Keratinocyte (primary cell): ENCODE measurements around the gene LPAR1. TPM values are rescaled to one million over a fixed set of nuclear protein-coding genes. Genes with fewer than 3 reads are reported as not detected.

Experiments
- DNase-seq: peaks from one replicate; pipeline ENCODE4 v3.0.0-alpha.2; 2011; ENCODE audit warnings: low read depth, missing footprints, low spot score
- FAIRE-seq: peaks from 2 replicates; lab custom pipeline; 2011; peaks lifted over from hg19 to GRCh38; lab: Jason Lieb, UNC
- H2AFZ ChIP-seq: 2 replicates; pipeline ENCODE4 v1.6.0; 2012; ENCODE audit warnings: low read length, control low read depth, inconsistent platforms; ENCODE audit not compliant: control insufficient read depth
- H3K27ac ChIP-seq: 2 replicates; pipeline ENCODE4 v1.5.1; 2011; ENCODE audit warnings: low read length; ENCODE audit not compliant: control insufficient read depth, insufficient read depth
- H3K27me3 ChIP-seq: 3 replicates; pipeline ENCODE4 v1.6.0; 2011; ENCODE audit warnings: low read length; ENCODE audit not compliant: control insufficient read depth, insufficient read depth; ENCODE audit errors: extremely low read depth
- H3K36me3 ChIP-seq, 2 experiments: 2 replicates in 1 of 2; 3 replicates in 1 of 2; pipeline ENCODE4 v1.5.1; 2011; ENCODE audit warnings: low read length in 2 of 2, mild to moderate bottlenecking in 1 of 2; ENCODE audit not compliant: control insufficient read depth in 2 of 2, insufficient read depth in 2 of 2; ENCODE audit errors: extremely low read depth in 1 of 2
- H3K4me1 ChIP-seq: 3 replicates; pipeline ENCODE4 v1.5.1; 2011; ENCODE audit warnings: low read length; ENCODE audit not compliant: control insufficient read depth, insufficient read depth; ENCODE audit errors: extremely low read depth
- H3K4me2 ChIP-seq: 3 replicates; pipeline ENCODE4 v1.6.0; 2011; ENCODE audit warnings: low read depth, low read length; ENCODE audit not compliant: control insufficient read depth, insufficient read depth; ENCODE audit errors: extremely low read depth
- H3K4me3 ChIP-seq, 3 experiments: fragments of 200-600 bp in 1 of 3; sonication (generic) in 1 of 3; 2 replicates in 2 of 3; 3 replicates in 1 of 3; pipeline ENCODE4 v1.5.1; 2011 to 2016; ENCODE audit warnings: low read length in 3 of 3, mild to moderate bottlenecking in 3 of 3, control low read depth in 2 of 3, inconsistent platforms in 1 of 3, low read depth in 1 of 3, mixed read lengths in 1 of 3, mixed run types in 1 of 3, moderate library complexity in 1 of 3; ENCODE audit not compliant: control insufficient read depth in 2 of 3, insufficient read depth in 2 of 3; ENCODE audit errors: extremely low read depth in 1 of 3
- H3K79me2 ChIP-seq: 2 replicates; pipeline ENCODE4 v1.6.0; 2012; ENCODE audit warnings: low read length; ENCODE audit not compliant: control insufficient read depth, insufficient read depth
- H3K9ac ChIP-seq: 3 replicates; pipeline ENCODE4 v1.6.0; 2011; ENCODE audit warnings: low read length; ENCODE audit not compliant: control insufficient read depth, insufficient read depth; ENCODE audit errors: extremely low read depth
- H3K9me1 ChIP-seq: 3 replicates; pipeline ENCODE4 v1.6.0; 2011; ENCODE audit warnings: low read length; ENCODE audit not compliant: control insufficient read depth, insufficient read depth; ENCODE audit errors: extremely low read depth
- H3K9me3 ChIP-seq: 2 replicates; pipeline ENCODE4 v1.5.1; 2012; ENCODE audit warnings: low read depth, low read length; ENCODE audit not compliant: control insufficient read depth
- H4K20me1 ChIP-seq: 3 replicates; pipeline ENCODE4 v1.6.0; 2011; ENCODE audit warnings: low read length; ENCODE audit not compliant: control insufficient read depth, insufficient read depth; ENCODE audit errors: extremely low read depth
- CTCF ChIP-seq, 3 experiments: IDR thresholded peaks in 1 of 3; conservative IDR thresholded peaks in 1 of 3; optimal IDR thresholded peaks in 1 of 3; 2 replicates in 2 of 3; 3 replicates in 1 of 3; pipeline versions ENCODE3 to v1.5.1; 2011; ENCODE audit warnings: low read length in 3 of 3, mild to moderate bottlenecking in 3 of 3, moderate library complexity in 2 of 3, control low read depth in 1 of 3, inconsistent platforms in 1 of 3; ENCODE audit not compliant: insufficient read depth in 2 of 3; ENCODE audit errors: extremely low read depth in 1 of 3
- EZH2 ChIP-seq: IDR thresholded peaks from one replicate; pipeline ENCODE4 v1.6.1; 2012; ENCODE audit warnings: inconsistent platforms, mild to moderate bottlenecking, low read length, moderate library complexity
- dilution Hi-C: fragments of 300-500 bp; cut with MboI; formaldehyde crosslinking; loops from one replicate; pipeline ENCODE4 v1.7.0; 2020; ENCODE audit warnings: low sequenced_read_pairs; ENCODE audit not compliant: extremely low pct_ligation_motif_present
- polyA plus RNA-seq, 5 experiments: library from polyadenylated mRNA; depleted of rRNA in 3 of 5; stranded (reverse) in 3 of 5; stranded (forward) in 1 of 5; unstranded in 1 of 5; fragments of >200 nt; gene quantifications; 1 replicate in 1 of 5; 2 replicates in 3 of 5; 3 replicates in 1 of 5; pipeline versions ENCODE4 v1.2.1 to v1.2.3, GENCODE V29; 2011 to 2012; ENCODE audit warnings: missing spikeins in 2 of 5, low read depth in 1 of 5, low replicate concordance in 1 of 5

LPAR1 gene
- polyA plus RNA-seq, 1 donor (not counting 4 experiments of a cell fraction or from before 2014, with no cell fraction given) = 43.2 TPM

GRCh38 chr9:110877374-110877773 is 160.9 kb downstream of the LPAR1 start:
- dilution Hi-C loops = loop anchor here (25.0 kb wide), 1 partner anchor 90 kb away; no protein-coding TSS in a partner anchor
- Histone ChIP-seq H3K9me3 (no peaks in the 10 kb centered on the region), H3K27me3 (no peaks in the 10 kb centered on the region), H3K27ac (no peak overlapping the region), H3K36me3 (peaks cover 2 to 11% of the 10 kb centered on the region in 2 experiments), H2AFZ (no peak overlapping the region), H3K4me3 (no peak overlapping the region), H3K4me2 (no peak overlapping the region), H3K79me2 (no peaks in the 10 kb centered on the region), H4K20me1 (no peaks in the 10 kb centered on the region), H3K9me1 (no peaks in the 10 kb centered on the region), H3K9ac (no peak overlapping the region), H3K4me1 (no peaks in the 10 kb centered on the region)
- FAIRE-seq (no peak), DNase-seq (no peak)
- TF ChIP-seq CTCF (optimal IDR thresholded peaks at IDR 0.05 in 1 of 3, IDR thresholded peaks at IDR 0.05 in 1 of 3, conservative IDR thresholded peaks at IDR 0.05 in 1 of 3; ENCODE audit: extremely low read depth in 1 of 3, insufficient read depth in 2 of 3, low read length in 3 of 3) = no peak
- no peak for TF ChIP-seq EZH2

GRCh38 chr9:110876929-110877328 is 161.3 kb downstream of the LPAR1 start:
- Histone ChIP-seq H3K27me3 (no peaks in the 10 kb centered on the region), H2AFZ (no peak overlapping the region), H3K27ac (no peak overlapping the region), H3K4me3 (no peak overlapping the region), H3K4me1 (no peaks in the 10 kb centered on the region), H3K9me1 (no peaks in the 10 kb centered on the region), H3K9me3 (no peaks in the 10 kb centered on the region), H3K79me2 (no peaks in the 10 kb centered on the region), H3K9ac (no peak overlapping the region), H3K4me2 (no peak overlapping the region), H3K36me3 (peaks cover 2 to 11% of the 10 kb centered on the region in 2 experiments), H4K20me1 (no peaks in the 10 kb centered on the region)
- FAIRE-seq (no peak), DNase-seq (no peak)
- dilution Hi-C loops = loop anchor here (25.0 kb wide), 1 partner anchor 90 kb away; no protein-coding TSS in a partner anchor
- TF ChIP-seq EZH2 = no peak
- no peak for TF ChIP-seq CTCF (optimal IDR thresholded peaks at IDR 0.05 in 1 of 3, IDR thresholded peaks at IDR 0.05 in 1 of 3, conservative IDR thresholded peaks at IDR 0.05 in 1 of 3; ENCODE audit: extremely low read depth in 1 of 3, insufficient read depth in 2 of 3, low read length in 3 of 3)
